ENCODE data around the gene PPM1H. TPM values are rescaled to one million over a fixed set of nuclear protein-coding genes. Genes with fewer than 3 reads are reported as not detected.
A peak's percentile ranks its signal among the peaks of the same experiment; 100 is the strongest.

The PPM1H gene
- total RNA-seq, 2 experiments from 2014 or later: not detected

DNA sequence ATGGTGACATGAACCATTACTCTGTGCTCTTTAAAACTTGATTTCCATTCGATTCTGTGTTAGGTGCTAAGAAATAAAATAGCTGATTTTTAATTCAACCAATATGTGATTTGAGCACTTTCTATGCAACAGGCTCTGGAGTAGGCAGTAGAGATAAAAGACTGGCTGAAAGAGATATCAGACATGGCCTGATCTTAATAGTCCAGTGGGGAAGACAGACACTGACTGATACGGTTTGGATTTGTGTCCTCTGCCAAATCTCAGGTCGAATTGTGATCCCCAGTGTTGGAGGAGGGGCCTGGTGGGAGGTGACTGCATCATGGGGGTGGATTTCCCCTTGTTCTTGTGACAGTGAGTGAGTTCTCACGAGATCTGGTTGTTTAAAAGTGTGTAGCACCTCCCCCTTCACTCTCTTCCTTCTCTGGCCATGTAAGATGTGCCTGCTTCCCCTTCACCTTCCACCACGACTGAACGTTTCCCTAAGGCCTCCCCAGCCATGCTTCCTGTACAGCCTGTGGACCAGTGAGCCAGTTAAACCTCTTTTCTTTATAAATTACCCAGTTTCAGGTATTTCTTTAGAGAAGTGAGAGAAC, 128.6 kb downstream of the PPM1H start:
- no peaks in the 10 kb centered on the region for H3K36me3 Mint-ChIP-seq (ENCODE audit: low read depth)
- H3K27ac Mint-ChIP-seq: no peak overlapping the region
- no peak overlapping the region for H3K4me3 Mint-ChIP-seq
- H3K27me3 Mint-ChIP-seq (ENCODE audit: low read depth): no peaks in the 10 kb centered on the region
- H3K9me3 Mint-ChIP-seq: no peaks in the 10 kb centered on the region
- no peaks in the 10 kb centered on the region for H3K4me1 Mint-ChIP-seq (ENCODE audit: low read depth)
- DNase-seq: no peak
- intact Hi-C loops (cut with micrococcal nuclease): no loop called here
- CTCF ChIA-PET: interaction anchor here (1.0 kb wide), 2 partner anchors 9 to 12 kb away, joined by 3 to 10 read pairs; no protein-coding TSS in a partner anchor

DNA sequence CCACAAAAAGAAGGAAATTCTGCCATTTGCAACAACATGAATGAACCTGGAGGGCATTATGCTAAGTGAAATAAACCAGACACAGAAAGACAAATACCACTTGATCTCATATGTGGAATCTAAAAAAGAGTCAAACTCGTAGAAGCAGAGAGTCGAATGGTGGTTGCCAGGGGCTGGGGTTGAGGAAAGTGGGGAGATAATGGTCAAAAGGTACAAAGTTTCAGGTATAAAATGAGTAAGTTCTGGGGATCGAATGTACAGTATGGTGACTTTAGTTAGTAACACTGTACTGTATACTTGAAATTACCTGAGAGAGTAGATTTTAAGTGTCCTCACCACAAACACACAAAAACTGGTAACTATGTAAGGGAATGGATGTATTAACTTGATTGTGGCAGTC, 129.4 kb downstream of the PPM1H start:
- no peaks in the 10 kb centered on the region for H3K27me3 Mint-ChIP-seq (ENCODE audit: low read depth)
- no peak overlapping the region for H3K27ac Mint-ChIP-seq
- no peaks in the 10 kb centered on the region for H3K36me3 Mint-ChIP-seq (ENCODE audit: low read depth)
- H3K9me3 Mint-ChIP-seq: no peaks in the 10 kb centered on the region
- H3K4me3 Mint-ChIP-seq: no peak overlapping the region
- no peak for DNase-seq
- CTCF ChIA-PET: no interaction called here
- intact Hi-C loops (cut with micrococcal nuclease): no loop called here
- no peaks in the 10 kb centered on the region for H3K4me1 Mint-ChIP-seq (ENCODE audit: low read depth)

DNA sequence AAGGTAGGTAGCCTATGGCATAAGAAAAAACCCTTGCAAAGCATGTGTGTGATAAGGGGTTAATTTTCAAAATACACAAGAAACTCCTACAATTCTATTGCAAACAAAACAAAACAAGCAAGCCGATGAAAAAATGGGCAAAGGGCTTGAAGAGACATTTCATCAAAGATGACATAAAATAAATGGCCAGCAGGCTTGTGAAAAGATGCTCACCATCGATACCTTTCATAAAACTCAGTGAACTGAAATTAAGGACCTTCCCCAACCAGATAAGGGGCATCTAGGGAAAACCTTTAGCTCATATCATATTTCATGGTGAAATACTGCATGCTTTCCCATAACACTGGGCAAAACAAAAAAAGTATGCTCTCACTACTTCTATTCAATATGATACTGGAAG, 131.2 kb downstream of the PPM1H start:
- Mint-ChIP-seq H3K4me1 (ENCODE audit: low read depth) (no peaks in the 10 kb centered on the region), H3K27me3 (ENCODE audit: low read depth) (no peaks in the 10 kb centered on the region), H3K9me3 (no peaks in the 10 kb centered on the region), H3K4me3 (no peak overlapping the region), H3K27ac (no peak overlapping the region), H3K36me3 (ENCODE audit: low read depth) (no peaks in the 10 kb centered on the region)
- intact Hi-C loops (cut with micrococcal nuclease): no loop called here
- DNase-seq: no peak
- CTCF ChIA-PET: interaction anchor here (0.7 to 2.1 kb wide), 8 partner anchors 8 to 367 kb away, joined by 3 to 11 read pairs (median 5); no protein-coding TSS in a partner anchor

DNA sequence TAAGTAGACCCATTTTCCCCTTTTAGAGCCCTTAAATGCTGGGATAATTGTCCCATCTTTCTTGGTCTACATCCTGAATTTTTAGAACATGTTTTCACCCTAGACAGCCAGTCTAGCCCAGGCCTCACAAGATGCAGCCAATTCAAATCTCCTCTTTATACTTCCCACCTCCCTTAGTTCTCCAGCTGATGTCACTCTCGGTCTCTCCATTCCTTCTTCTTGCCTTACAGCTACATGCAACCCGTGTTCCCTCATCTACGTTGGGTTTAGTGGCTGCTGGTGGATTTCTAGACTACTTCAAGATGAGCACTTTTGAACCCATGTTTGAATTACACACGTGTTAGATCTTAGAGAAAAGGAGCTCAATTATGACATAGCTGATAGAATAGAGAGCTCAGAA, 132.0 kb downstream of the PPM1H start:
- no peak for DNase-seq
- Mint-ChIP-seq H3K9me3 (no peaks in the 10 kb centered on the region), H3K4me3 (no peak overlapping the region), H3K4me1 (ENCODE audit: low read depth) (no peaks in the 10 kb centered on the region), H3K36me3 (ENCODE audit: low read depth) (no peaks in the 10 kb centered on the region), H3K27ac (no peak overlapping the region), H3K27me3 (ENCODE audit: low read depth) (no peaks in the 10 kb centered on the region)
- CTCF ChIA-PET: interaction anchor here (0.7 to 2.1 kb wide), 6 partner anchors 9 to 367 kb away, joined by 3 to 11 read pairs (median 5); no protein-coding TSS in a partner anchor
- intact Hi-C loops (cut with micrococcal nuclease): no loop called here

DNA sequence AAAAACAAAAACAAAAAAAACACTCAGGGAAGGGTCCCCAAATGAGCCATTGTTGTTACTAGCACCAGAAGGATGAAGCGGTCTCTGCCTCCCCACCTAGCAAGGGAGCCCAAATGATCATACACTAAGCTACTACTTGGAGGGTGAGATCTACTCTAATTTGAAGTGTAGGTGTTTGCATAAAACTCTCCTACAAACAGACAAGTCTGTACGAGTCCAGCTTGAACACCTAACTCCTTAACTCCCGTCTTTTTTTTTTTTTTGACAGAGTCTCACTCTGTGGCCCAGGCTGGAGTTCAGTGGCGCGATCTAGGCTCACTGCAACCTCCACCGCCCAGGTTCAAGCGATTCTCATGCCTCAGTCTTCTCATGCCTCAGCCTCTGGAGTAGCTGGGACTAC, 132.6 kb downstream of the PPM1H start:
- Mint-ChIP-seq H3K27ac (no peak overlapping the region), H3K9me3 (no peaks in the 10 kb centered on the region), H3K4me1 (ENCODE audit: low read depth) (no peaks in the 10 kb centered on the region), H3K27me3 (ENCODE audit: low read depth) (no peaks in the 10 kb centered on the region), H3K36me3 (ENCODE audit: low read depth) (no peaks in the 10 kb centered on the region), H3K4me3 (no peak overlapping the region)
- intact Hi-C loops (cut with micrococcal nuclease): no loop called here
- CTCF ChIA-PET: interaction anchor here (0.6 to 2.1 kb wide), 5 partner anchors 11 to 366 kb away, joined by 3 to 11 read pairs (median 4); no protein-coding TSS in a partner anchor
- no peak for DNase-seq

DNA sequence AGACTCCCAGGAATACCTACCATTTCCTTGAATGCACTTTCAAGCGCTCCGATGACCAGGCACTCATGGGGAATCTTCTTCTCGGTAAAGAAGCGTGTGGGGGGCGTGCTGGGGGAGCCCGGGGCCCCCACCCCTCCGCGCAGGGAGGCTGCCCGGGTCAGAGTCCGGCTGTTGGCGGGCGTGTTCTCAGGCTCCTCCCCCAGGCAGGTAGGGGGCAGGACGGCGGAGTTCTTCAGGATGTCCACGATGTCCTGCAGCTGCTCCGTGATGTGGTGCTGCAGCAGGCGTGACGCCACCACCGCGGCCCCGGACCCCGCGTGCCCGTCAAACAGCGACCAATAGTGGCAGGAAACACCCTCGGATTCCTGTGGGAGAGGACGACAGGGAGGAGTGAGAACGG, 133.2 kb downstream of the PPM1H start:
- CTCF ChIA-PET: interaction anchor here (0.6 to 8.9 kb wide), 6 partner anchors 157 to 405 kb away, joined by 3 to 137 read pairs (median 4); no protein-coding TSS in a partner anchor
- Mint-ChIP-seq H3K27ac (no peak overlapping the region), H3K4me1 (ENCODE audit: low read depth) (no peaks in the 10 kb centered on the region), H3K36me3 (ENCODE audit: low read depth) (no peaks in the 10 kb centered on the region), H3K27me3 (ENCODE audit: low read depth) (no peaks in the 10 kb centered on the region), H3K9me3 (no peaks in the 10 kb centered on the region), H3K4me3 (no peak overlapping the region)
- DNase-seq: no peak
- intact Hi-C loops (cut with micrococcal nuclease): no loop called here

DNA sequence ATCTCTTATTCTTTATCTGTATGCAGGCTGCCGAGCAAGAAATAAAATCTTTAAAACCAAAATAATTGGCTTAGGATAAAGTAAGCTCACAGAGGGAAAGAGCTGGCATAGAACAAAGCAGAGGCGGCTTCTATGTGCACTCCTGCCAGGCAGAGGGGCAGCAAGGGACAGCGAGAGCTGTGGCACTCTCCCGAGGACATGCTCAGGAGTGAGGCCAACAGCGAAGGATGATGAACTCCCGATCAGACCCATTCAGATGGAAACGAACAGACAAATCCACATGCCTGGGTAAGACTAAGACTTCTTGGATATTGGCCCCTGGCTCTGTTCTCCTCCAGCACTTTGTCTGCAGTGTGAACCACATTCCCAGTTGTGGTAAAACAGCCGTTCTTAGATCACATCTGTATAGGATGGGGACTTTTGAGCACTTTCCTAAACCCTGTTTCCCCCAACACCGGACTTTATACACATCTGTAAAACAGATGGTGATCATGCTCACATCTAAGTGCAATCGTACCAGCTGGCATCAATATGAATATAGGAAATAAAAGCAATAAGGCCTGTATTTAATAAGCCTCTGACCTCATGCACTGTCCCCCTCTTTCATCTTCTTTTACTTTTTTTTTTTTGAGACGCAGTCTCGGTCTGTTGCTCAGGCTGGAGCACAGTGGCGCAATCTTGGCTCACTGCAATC, 134.1 kb downstream of the PPM1H start:
- Mint-ChIP-seq H3K36me3 (ENCODE audit: low read depth) (no peaks in the 10 kb centered on the region), H3K4me1 (ENCODE audit: low read depth) (no peaks in the 10 kb centered on the region), H3K9me3 (no peaks in the 10 kb centered on the region), H3K4me3 (no peak overlapping the region), H3K27ac (no peak overlapping the region), H3K27me3 (ENCODE audit: low read depth) (no peaks in the 10 kb centered on the region)
- no peak for DNase-seq
- intact Hi-C loops (cut with micrococcal nuclease): no loop called here
- CTCF ChIA-PET: interaction anchor here (0.6 to 8.9 kb wide), 13 partner anchors 10 to 644 kb away, joined by 3 to 137 read pairs (median 4); no protein-coding TSS in a partner anchor

DNA sequence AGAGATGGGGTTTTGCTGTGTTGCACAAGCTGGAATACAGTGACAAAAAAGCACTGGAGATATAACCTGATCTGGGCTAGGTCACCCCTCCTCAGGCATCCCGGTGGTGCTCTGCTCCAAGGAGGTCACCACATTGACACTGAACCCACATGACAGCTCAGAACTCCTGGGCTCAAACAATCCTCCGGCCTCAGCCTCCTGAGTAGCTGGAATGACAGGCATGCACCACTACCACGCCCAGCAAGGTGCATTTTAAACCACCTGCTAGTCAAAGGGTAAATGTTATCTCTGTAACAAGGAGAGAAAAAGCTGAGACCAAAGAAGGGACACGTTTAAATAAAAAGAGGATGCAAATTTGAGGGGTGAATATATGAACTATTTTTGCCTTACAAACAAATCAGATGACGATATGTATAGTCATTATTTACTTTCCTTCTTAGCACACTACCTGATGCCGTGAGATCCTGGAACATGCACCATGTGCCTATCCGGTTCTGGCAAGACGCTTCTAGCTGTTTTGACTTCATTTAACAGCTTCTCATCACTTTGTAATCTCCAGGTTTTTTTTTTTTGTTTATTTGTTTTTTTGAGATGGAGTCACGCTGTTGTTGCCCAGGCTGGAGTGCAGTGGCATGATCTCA, 135.1 kb downstream of the PPM1H start:
- intact Hi-C loops (cut with micrococcal nuclease): loop anchor here (1.0 kb wide), 2 partner anchors 277 to 362 kb away; no protein-coding TSS in a partner anchor
- CTCF ChIA-PET: interaction anchor here (0.6 to 8.9 kb wide), 25 partner anchors 9 to 643 kb away, joined by 3 to 137 read pairs (median 3); no protein-coding TSS in a partner anchor

DNA sequence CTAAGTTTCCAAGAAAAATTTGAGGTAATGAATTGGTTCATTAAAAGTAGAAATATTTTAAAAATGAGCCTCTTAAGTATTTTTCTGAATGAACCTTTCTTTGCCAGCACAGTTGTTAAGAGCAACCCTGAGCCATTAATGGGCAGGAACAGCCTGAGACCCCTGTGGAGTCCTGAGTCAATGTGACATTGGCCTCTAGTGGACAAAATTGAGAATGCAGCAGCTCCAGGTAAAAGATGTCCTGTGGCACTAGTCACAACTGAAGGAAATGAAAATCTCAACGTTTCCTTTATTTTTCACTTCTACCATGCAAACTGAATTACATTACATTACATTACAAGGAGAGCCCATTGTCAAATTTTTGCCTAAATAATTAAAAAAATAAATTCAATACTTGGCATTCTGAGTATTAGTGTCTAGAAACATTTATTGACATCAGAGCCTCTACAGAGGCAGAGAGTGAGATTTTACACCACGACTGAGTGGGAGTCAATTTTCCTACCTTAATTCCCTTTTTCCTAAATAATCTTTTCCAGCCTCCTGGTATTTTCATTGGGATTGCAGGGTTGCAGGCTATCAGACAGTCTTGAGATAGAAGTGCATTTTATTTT, 135.7 kb downstream of the PPM1H start:
- intact Hi-C loops (cut with micrococcal nuclease): loop anchor here (1.0 kb wide), 2 partner anchors 276 to 361 kb away; no protein-coding TSS in a partner anchor
- H3K27ac Mint-ChIP-seq: no peak overlapping the region
- H3K9me3 Mint-ChIP-seq: no peaks in the 10 kb centered on the region
- H3K27me3 Mint-ChIP-seq (ENCODE audit: low read depth): no peaks in the 10 kb centered on the region
- no peaks in the 10 kb centered on the region for H3K36me3 Mint-ChIP-seq (ENCODE audit: low read depth)
- H3K4me1 Mint-ChIP-seq (ENCODE audit: low read depth): no peaks in the 10 kb centered on the region
- no peak overlapping the region for H3K4me3 Mint-ChIP-seq
- DNase-seq: peak; percentile 71
- CTCF ChIA-PET: interaction anchor here (0.6 to 8.9 kb wide), 22 partner anchors 8 to 392 kb away, joined by 3 to 137 read pairs (median 3); no protein-coding TSS in a partner anchor

More for the DNA sequence above, 135.1 kb downstream of the PPM1H start:
- no peak for DNase-seq
- no peak overlapping the region for H3K4me3 Mint-ChIP-seq
- H3K27ac Mint-ChIP-seq: no peak overlapping the region
- H3K27me3 Mint-ChIP-seq (ENCODE audit: low read depth): no peaks in the 10 kb centered on the region
- no peaks in the 10 kb centered on the region for H3K4me1 Mint-ChIP-seq (ENCODE audit: low read depth)
- H3K36me3 Mint-ChIP-seq (ENCODE audit: low read depth): no peaks in the 10 kb centered on the region
- H3K9me3 Mint-ChIP-seq: no peaks in the 10 kb centered on the region

DNA sequence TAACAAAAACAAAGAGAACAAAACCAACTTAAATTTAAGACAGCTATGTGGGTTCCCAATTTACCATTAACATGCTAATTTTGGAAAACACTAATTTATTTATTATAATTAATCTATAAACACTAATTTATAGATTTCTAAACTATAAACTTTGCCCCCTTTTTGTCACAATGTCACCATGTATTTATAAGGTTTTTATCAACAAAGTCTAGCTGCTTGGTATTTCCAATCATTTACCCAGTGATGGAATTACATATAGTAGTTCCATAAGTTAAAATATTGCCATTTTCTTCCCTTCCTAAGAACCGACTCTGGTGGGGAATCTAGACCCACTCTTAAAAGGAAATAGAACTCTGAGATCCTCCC, 140.7 kb downstream of the PPM1H start:
- Mint-ChIP-seq H3K9me3 (no peaks in the 10 kb centered on the region), H3K4me1 (ENCODE audit: low read depth) (no peaks in the 10 kb centered on the region), H3K27me3 (ENCODE audit: low read depth) (no peaks in the 10 kb centered on the region), H3K27ac (no peak overlapping the region), H3K4me3 (no peak overlapping the region), H3K36me3 (ENCODE audit: low read depth) (no peaks in the 10 kb centered on the region)
- CTCF ChIA-PET: interaction anchor here (0.7 to 8.9 kb wide), 32 partner anchors 9 to 559 kb away, joined by 3 to 137 read pairs (median 4); partner anchors contain the start of gene MON2
- intact Hi-C loops (cut with micrococcal nuclease): loop anchor here (1.0 to 5.0 kb wide), 5 partner anchors 191 to 532 kb away; partner anchors contain the start of gene USP15
- no peak for DNase-seq

DNA sequence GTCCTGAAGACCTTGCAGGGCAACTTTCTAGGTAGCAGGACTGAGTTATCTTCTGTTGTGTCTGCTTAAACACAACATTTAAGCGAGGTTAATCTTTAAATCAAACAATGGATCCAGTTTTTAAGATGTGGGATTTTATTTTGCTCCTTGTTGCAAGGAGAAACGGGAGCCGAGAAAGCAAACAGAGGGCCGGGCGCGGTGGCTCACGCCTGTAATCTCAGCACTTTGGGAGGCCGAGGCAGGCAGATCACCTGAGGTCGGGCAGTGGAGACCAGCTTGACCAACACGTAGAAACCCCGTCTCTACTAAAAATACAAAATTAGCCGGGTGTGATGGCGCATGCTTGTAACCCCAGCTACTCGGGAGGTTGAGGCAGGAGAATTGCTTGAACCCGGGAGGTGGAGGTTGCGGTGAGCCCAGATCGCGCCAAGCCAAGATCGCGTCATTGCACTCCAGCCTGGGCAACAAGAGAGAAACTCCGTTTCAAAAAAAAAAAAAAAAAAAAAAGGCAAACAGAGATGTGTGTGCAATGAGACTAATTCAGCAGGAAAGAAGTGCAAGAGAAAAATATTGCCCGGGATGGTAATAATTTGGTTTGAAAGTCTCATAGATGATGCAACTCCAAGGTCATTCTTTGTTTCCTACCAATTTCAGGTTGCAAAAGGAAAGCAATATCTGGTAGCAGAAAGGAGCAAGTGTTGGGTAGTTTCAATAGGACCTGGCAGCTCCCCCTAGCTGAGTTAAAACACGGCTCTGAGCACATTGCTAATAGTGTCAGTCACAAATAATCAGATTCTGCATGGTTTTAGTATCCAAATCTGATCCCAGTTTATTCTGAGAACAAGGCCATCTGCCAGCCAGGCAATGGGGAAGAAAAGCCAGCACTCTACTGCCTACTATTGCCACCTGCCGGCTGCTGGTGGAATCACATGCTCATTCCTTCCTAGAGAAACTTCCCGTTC, 141.4 kb downstream of the PPM1H start:
- Mint-ChIP-seq H3K36me3 (ENCODE audit: low read depth) (no peaks in the 10 kb centered on the region), H3K4me1 (ENCODE audit: low read depth) (no peaks in the 10 kb centered on the region), H3K27me3 (ENCODE audit: low read depth) (no peaks in the 10 kb centered on the region), H3K9me3 (no peaks in the 10 kb centered on the region), H3K27ac (no peak overlapping the region), H3K4me3 (no peak overlapping the region)
- CTCF ChIA-PET: interaction anchor here (0.7 to 8.9 kb wide), 32 partner anchors 8 to 559 kb away, joined by 3 to 137 read pairs (median 4); partner anchors contain the start of gene MON2
- DNase-seq: peak; percentile 83
- intact Hi-C loops (cut with micrococcal nuclease): loop anchor here (1.0 to 5.0 kb wide), 5 partner anchors 190 to 531 kb away; partner anchors contain the start of gene USP15
